GM18508 (cell line): Measurements from ENCODE around the gene PRRT2.
"Not testable (repeated sequence)": the region's sequence is repeated elsewhere in the genome, so short reads cannot be mapped to it uniquely, and the experiment has no call there.

Experiments used
- ATAC-seq: cut with Tn5 transposase; IDR thresholded peaks from one replicate; pipeline ENCODE4 v1.9.1; 2021; ENCODE audit warnings: moderate number of reproducible peaks; ENCODE audit not compliant: insufficient read depth, unreplicated experiment

PRRT2 gene

GRCh38 chr16:29825145-29826044 lies 13.4 kb downstream of the PRRT2 start:
- no peak for ATAC-seq

GRCh38 chr16:29826342-29826695 lies 14.3 kb downstream of the PRRT2 start:
- ATAC-seq = no peak

GRCh38 chr16:29830774-29831173 lies 18.8 kb downstream of the PRRT2 start:
- ATAC-seq = no peak

- no peak for ATAC-seq
These were observed 19.5 kb downstream of the PRRT2 start for GRCh38 chr16:29831490-29831889.

- ATAC-seq = not testable (repeated sequence)
These were observed 21.2 kb downstream of the PRRT2 start for GRCh38 chr16:29833219-29833618.

GRCh38 chr16:29834079-29834478 lies 22.1 kb downstream of the PRRT2 start:
- ATAC-seq = no peak

GRCh38 chr16:29835926-29836325 lies 23.9 kb downstream of the PRRT2 start:
- ATAC-seq = no peak

- no peak for ATAC-seq
These were observed 24.6 kb downstream of the PRRT2 start for GRCh38 chr16:29836623-29837022.

- ATAC-seq = no peak
These were observed 25.8 kb downstream of the PRRT2 start for GRCh38 chr16:29837841-29838240.

- no peak for ATAC-seq
These were observed 27.8 kb downstream of the PRRT2 start for GRCh38 chr16:29839822-29840221.

- ATAC-seq = no peak
These were observed 28.2 kb downstream of the PRRT2 start for GRCh38 chr16:29840240-29840639.

GRCh38 chr16:29841631-29842030 lies 29.6 kb downstream of the PRRT2 start:
- no peak for ATAC-seq

GRCh38 chr16:29842732-29843346 lies 30.8 kb downstream of the PRRT2 start:
- ATAC-seq = no peak

GRCh38 chr16:29843931-29844330 lies 31.9 kb downstream of the PRRT2 start:
- ATAC-seq = no peak

- ATAC-seq = no peak
These were observed 32.8 kb downstream of the PRRT2 start for GRCh38 chr16:29844575-29845331.

GRCh38 chr16:29845656-29846055 lies 33.7 kb downstream of the PRRT2 start:
- no peak for ATAC-seq

GRCh38 chr16:29848420-29849297 lies 36.7 kb downstream of the PRRT2 start:
- no peak for ATAC-seq

GRCh38 chr16:29849505-29849904 lies 37.5 kb downstream of the PRRT2 start:
- ATAC-seq = no peak

GRCh38 chr16:29850998-29851397 lies 39.0 kb downstream of the PRRT2 start:
- ATAC-seq = no peak

GRCh38 chr16:29852654-29853053 lies 40.7 kb downstream of the PRRT2 start:
- ATAC-seq = no peak
